HG03520 (cell line): ENCODE data around the gene SPATA13.
"Not testable (repeated sequence)": the region's sequence is repeated elsewhere in the genome, so short reads cannot be mapped to it uniquely, and the experiment has no call there.

Experiments
- ATAC-seq: cut with Tn5 transposase; IDR thresholded peaks from one replicate; pipeline ENCODE4 v1.9.1; 2021; ENCODE audit warnings: mild to moderate bottlenecking, moderate library complexity; ENCODE audit not compliant: unreplicated experiment

SPATA13 gene

GRCh38 chr13:24306632-24307031 lies 146.1 kb downstream of the SPATA13 start:
- ATAC-seq = no peak

GRCh38 chr13:24307211-24308067 lies 146.9 kb downstream of the SPATA13 start:
- no peak for ATAC-seq

DNA sequence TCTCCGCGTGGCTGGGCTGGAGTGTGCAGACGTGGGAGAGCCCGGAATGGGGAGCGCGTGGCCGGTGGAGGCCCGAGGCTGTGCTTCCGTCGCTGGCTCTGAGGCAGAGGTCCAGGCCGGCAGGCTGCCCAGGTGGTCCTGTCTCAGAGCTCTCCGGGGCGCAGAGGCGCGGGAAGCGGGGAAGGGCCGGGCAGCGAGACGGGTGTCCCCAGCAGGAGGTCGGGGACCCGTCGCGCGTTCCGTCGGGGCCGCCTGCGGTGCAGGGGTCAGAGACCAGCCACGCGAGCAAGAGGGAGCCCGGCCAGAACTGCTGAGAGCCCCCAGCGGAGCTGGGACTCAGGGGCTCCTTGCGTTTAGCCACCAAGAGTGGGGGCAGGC lies 147.5 kb downstream of the SPATA13 start:
- no peak for ATAC-seq

DNA sequence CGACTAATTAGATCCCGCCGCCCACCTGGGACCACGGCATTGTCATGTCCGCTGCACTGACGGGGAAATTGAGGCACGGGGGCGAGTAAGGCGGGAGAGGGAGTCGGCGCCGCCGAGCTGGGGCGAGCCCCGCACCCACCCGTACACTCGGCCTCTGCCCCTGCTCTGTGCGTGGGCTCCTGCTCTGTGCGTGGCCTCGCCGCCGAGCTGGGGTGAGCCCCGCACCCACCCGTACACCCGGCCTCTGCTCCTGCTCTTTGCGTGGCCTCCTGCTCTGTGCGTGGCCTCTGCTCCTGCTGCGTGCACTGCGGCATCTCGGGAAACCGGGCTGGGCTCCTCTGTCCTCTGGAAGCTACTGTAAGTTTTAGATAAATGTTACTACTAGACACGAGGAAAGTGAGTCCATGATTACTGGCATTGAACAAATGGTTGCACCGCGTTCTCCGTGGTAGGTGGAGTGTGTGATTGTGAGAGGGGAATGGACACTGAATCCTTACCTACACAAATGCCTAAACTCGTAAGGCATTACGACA lies 148.0 kb downstream of the SPATA13 start:
- ATAC-seq = no peak

DNA sequence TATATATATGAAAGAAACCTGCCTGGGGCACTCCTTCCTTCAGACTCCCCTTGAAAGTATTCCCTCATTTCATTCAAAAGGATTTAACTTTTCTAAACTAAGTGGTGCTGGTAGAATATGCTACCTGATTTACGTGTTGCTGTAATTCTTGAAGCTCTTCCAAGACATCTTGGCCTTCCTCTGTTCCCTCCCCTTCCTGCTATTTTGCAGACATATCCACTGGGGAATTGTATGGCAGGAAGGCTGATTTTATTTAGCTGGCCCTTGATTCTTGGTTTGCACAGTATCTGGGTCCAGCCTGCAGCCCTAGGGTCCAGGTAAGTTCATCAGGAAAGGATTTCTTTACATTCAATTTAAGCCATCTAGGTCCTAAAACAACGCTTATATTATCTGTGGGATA lies 148.8 kb downstream of the SPATA13 start, which contains the start of gene C1QTNF9:
C1QTNF9 (plus strand) TSS at position 281 of the 400 bp plus-strand sequence. CDS start 6,424 bp downstream, outside the sequence.
- ATAC-seq = not testable (repeated sequence)

DNA sequence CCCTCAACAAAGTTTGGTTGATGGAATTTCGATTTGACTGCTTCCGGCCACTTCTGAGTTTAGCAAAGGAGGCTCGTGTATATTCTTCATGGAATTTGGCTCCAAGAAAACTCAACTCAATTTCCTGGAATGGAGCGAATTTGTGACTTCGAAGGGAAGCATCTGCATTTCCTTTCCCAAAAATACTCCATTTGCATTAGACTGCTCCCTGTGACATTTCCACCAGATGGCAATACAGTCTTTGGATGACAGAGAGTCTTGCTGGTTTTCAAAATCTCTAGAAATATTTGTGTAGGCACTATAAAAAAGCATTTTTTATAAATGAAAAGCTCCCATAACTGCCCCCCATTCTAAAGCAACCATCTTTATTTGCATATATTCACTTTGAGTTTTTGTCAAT lies 152.9 kb downstream of the SPATA13 start:
- no peak for ATAC-seq

GRCh38 chr13:24317835-24318234 lies 157.3 kb downstream of the SPATA13 start:
- ATAC-seq = not testable (repeated sequence)

GRCh38 chr13:24318878-24319277 lies 158.4 kb downstream of the SPATA13 start:
- not testable (repeated sequence) for ATAC-seq

GRCh38 chr13:24319641-24320040 lies 159.1 kb downstream of the SPATA13 start:
- ATAC-seq = not testable (repeated sequence)

GRCh38 chr13:24321416-24321815 lies 160.9 kb downstream of the SPATA13 start:
- ATAC-seq = not testable (repeated sequence)

DNA sequence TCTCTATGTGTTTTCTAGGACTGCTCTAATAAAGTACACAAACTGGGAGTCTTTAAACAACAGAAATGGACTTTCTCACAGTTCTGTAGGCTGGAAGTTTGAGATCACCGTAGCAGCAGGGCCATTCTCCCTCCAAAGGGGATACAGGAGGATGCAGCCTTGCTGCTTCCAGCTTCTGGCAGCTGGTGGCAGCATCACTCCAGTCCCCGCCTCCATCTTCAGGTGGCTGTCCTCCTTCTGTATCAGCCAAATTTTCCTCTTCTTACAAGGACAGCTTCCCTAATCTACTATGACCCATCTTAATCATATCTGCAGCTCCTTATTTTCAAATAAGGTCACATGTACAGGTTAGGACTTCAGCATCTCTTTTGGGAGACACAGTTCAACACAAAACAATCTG lies 161.9 kb downstream of the SPATA13 start:
- not testable (repeated sequence) for ATAC-seq

DNA sequence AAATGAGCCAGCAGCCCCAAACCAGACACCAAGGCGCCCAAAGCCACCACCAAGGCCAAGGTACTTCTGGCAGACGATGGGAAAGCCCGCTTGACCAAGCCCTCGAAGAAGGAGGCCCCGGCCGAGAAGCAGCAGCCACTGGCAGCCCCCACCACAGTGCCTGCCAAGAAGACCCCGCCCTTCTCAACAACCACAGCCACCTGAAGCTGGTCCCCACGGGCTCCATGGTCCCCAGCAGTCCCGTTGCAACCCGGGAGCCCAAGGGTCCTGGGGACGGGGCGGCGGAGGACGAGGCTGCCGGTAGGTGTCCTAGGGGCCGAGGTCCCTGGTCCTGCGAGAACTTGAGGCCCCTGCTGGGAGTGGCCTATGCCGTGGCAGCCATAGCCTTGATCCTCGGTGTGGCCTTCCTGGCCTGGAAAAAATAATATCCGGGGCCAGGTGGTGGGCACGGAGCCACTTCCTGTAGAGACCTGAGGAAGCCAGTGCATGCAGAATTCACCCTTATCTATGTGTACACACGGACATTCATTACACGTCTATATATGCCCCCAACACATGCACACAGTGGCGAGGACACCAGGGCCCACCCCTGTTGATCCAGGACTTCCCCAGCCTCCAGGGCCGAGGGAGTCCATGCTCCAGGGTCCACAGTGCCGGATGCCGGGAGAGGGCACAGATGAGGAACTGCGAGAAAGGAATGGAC lies 162.7 kb downstream of the SPATA13 start:
- no peak for ATAC-seq

DNA sequence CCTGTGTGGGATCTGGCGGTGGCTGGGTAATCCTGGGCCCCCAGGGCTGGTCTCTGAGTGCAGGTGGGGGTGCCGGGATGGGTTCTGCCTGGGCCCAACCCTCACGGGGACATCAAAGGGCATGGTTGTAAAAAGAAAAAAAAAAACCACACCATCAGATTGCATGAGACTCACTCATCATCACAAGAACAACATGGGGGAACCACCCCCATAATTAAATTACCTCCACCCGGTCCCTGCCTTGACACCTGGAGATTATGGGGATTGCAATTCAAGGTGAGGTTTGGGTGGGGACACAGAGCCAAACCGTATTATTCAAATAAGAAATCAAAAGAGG lies 163.2 kb downstream of the SPATA13 start:
- no peak for ATAC-seq

- ATAC-seq = not testable (repeated sequence)
Observed at GRCh38 chr13:24327598-24327997, 167.1 kb downstream of the SPATA13 start.

DNA sequence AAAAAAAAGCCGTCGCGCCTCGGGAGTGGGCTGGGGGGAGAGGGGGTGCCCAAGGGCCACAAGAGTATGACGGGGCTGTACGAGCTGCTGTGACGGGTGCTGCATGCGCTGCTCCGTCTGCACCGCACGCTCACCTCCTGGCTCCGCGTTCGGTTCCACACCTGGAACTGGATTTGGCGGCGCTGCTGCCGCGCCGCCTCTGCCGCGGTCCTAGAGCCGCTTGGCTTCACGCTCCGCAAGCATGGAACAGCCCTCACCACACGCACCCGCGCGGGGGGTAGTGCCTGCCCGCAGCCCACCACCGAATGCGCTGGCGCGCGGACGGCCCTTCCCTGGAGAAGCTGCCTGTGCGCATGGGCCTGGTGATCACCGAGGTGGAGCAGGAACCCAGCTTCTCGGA lies 167.6 kb downstream of the SPATA13 start:
- ATAC-seq = no peak

GRCh38 chr13:24338721-24339120 lies 178.2 kb downstream of the SPATA13 start:
- no peak for ATAC-seq

GRCh38 chr13:24339937-24340607 lies 179.6 kb downstream of the SPATA13 start:
- ATAC-seq = no peak

GRCh38 chr13:24340608-24340955 lies 180.1 kb downstream of the SPATA13 start:
- ATAC-seq = no peak

- no peak for ATAC-seq
Observed at GRCh38 chr13:24341439-24341838, 180.9 kb downstream of the SPATA13 start.

DNA sequence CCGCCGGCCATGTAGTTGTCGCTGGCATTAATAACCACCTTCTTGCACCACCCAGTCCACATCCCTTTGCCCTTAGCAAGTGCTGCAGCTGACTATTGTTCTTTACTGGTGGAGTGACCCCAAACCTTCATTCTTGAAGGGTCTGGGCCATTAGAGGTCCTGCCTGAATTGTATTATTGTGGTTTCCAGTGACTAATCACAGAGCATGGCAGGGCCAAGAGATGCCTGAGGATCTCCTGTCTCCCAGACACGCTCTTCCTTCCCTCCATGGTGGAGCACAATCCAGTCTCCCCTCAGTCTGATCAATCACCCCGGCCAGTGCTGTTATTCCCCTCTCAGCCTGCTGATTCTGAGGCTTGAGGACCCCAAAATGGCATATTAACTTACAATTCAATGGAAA lies 187.9 kb downstream of the SPATA13 start:
- no peak for ATAC-seq

GRCh38 chr13:24348797-24349515 lies 188.4 kb downstream of the SPATA13 start:
- ATAC-seq = no peak
